Measurements from ENCODE around the gene SFTPA1.
A peak's percentile ranks its signal among the peaks of the same experiment; 100 is the strongest.

Gene SFTPA1

GRCh38 chr10:79610601-79611191 is at the start of gene SFTPA1:
Gene SFTPA1 (plus strand): TSS chr10:79610939. CDS start chr10:79611826, 887 bp downstream.
- no peak within 1 kb of the TSS for H3K4me3 ChIP-seq (ENCODE audit: insufficient read depth, low read length, poor library complexity, severe bottlenecking)
- no peak within 1 kb of the TSS for H3K27ac ChIP-seq (ENCODE audit: low read depth, low read length)
- no peaks in the 10 kb centered on the region for H3F3A ChIP-seq (ENCODE audit: insufficient read depth)
- H3K79me2 ChIP-seq (ENCODE audit: insufficient read depth, low read length): no peaks in the 10 kb centered on the region
- no peaks in the 10 kb centered on the region for H3K9me2 ChIP-seq (replicated peaks; ENCODE audit: insufficient read depth, low read length)
- H3K27me3 ChIP-seq (ENCODE audit: low read length): no peaks in the 10 kb centered on the region
- H4K20me1 ChIP-seq (ENCODE audit: low read depth, low read length): no peaks in the 10 kb centered on the region
- H3K4me2 ChIP-seq (ENCODE audit: low read depth, low read length, poor library complexity, severe bottlenecking): no peak within 1 kb of the TSS
- no peak within 1 kb of the TSS for H3K9ac ChIP-seq (ENCODE audit: low read length)
- H3K36me3 ChIP-seq (ENCODE audit: low read length): no peaks in the 10 kb centered on the region
- H3K9me3 ChIP-seq (ENCODE audit: insufficient read depth, low read length): no peaks in the 10 kb centered on the region
- no peak within 1 kb of the TSS for H2AFZ ChIP-seq (ENCODE audit: low read depth, low read length, severe bottlenecking)
- TF ChIP-seq CTCF (IDR thresholded peaks at IDR 0.05; ENCODE audit: insufficient read depth, low read length, poor library complexity, severe bottlenecking) (no peak), EZH2phosphoT487 (conservative IDR thresholded peaks at IDR 0.05; ENCODE audit: low read length) (no peak)

GRCh38 chr10:79561257-79561656 is 49.5 kb upstream of the SFTPA1 start:
- Histone ChIP-seq H3K4me3 (ENCODE audit: insufficient read depth, low read length, poor library complexity, severe bottlenecking) (no peak overlapping the region), H4K20me1 (ENCODE audit: low read depth, low read length) (no peaks in the 10 kb centered on the region), H3F3A (ENCODE audit: insufficient read depth) (no peaks in the 10 kb centered on the region), H3K27me3 (ENCODE audit: low read length) (no peaks in the 10 kb centered on the region), H3K79me2 (ENCODE audit: insufficient read depth, low read length) (no peaks in the 10 kb centered on the region), H3K9me3 (ENCODE audit: insufficient read depth, low read length) (no peaks in the 10 kb centered on the region), H3K4me2 (ENCODE audit: low read depth, low read length, poor library complexity, severe bottlenecking) (no peak overlapping the region), H2AFZ (ENCODE audit: low read depth, low read length, severe bottlenecking) (no peak overlapping the region), H3K9ac (ENCODE audit: low read length) (no peak overlapping the region), H3K36me3 (ENCODE audit: low read length) (no peaks in the 10 kb centered on the region), H3K27ac (ENCODE audit: low read depth, low read length) (no peak overlapping the region), H3K9me2 (replicated peaks; ENCODE audit: insufficient read depth, low read length) (no peaks in the 10 kb centered on the region)
- TF ChIP-seq CTCF (IDR thresholded peaks at IDR 0.05; ENCODE audit: insufficient read depth, low read length, poor library complexity, severe bottlenecking) (no peak), EZH2phosphoT487 (conservative IDR thresholded peaks at IDR 0.05; ENCODE audit: low read length) (no peak)

GRCh38 chr10:79562135-79562756 is 48.5 kb upstream of the SFTPA1 start:
- no peaks in the 10 kb centered on the region for H3F3A ChIP-seq (ENCODE audit: insufficient read depth)
- H4K20me1 ChIP-seq (ENCODE audit: low read depth, low read length): no peaks in the 10 kb centered on the region
- H3K27me3 ChIP-seq (ENCODE audit: low read length): no peaks in the 10 kb centered on the region
- no peak overlapping the region for H3K27ac ChIP-seq (ENCODE audit: low read depth, low read length)
- TF ChIP-seq CTCF (IDR thresholded peaks at IDR 0.05; ENCODE audit: insufficient read depth, low read length, poor library complexity, severe bottlenecking) (peak; percentile 63), EZH2phosphoT487 (conservative IDR thresholded peaks at IDR 0.05; ENCODE audit: low read length) (no peak)
- no peak overlapping the region for H3K4me2 ChIP-seq (ENCODE audit: low read depth, low read length, poor library complexity, severe bottlenecking)
- H3K79me2 ChIP-seq (ENCODE audit: insufficient read depth, low read length): no peaks in the 10 kb centered on the region
- H3K9me2 ChIP-seq (replicated peaks; ENCODE audit: insufficient read depth, low read length): no peaks in the 10 kb centered on the region
- no peak overlapping the region for H2AFZ ChIP-seq (ENCODE audit: low read depth, low read length, severe bottlenecking)
- no peaks in the 10 kb centered on the region for H3K9me3 ChIP-seq (ENCODE audit: insufficient read depth, low read length)
- no peak overlapping the region for H3K9ac ChIP-seq (ENCODE audit: low read length)
- no peaks in the 10 kb centered on the region for H3K36me3 ChIP-seq (ENCODE audit: low read length)
- no peak overlapping the region for H3K4me3 ChIP-seq (ENCODE audit: insufficient read depth, low read length, poor library complexity, severe bottlenecking)
